Adrenal gland (tissue), 12 donors: ENCODE results near the gene RNF7. TPM values are rescaled to one million over a fixed set of nuclear protein-coding genes. Genes with fewer than 3 reads are reported as not detected.

Experiments used
- DNase-seq, 7 donors: peaks; one replicate each; pipeline ENCODE4 v3.0.0-alpha.2; 2019 to 2020
- H3K27ac ChIP-seq, 5 donors: fragments of 200-600 bp; sonication (generic) in 4 of 5; 1 replicate in 3 of 5; 2 replicates in 2 of 5; pipeline versions ENCODE4 v1.5.1 to v1.8.0; 2016 to 2020; ENCODE audit warnings: mild to moderate bottlenecking in 1 of 5
- H3K27me3 ChIP-seq: fragments of 200-600 bp; 2 replicates; pipeline ENCODE4 v1.8.0; 2021
- H3K36me3 ChIP-seq, 2 donors: fragments of 200-600 bp; replicated peaks in 1 of 2; 1 replicate in 1 of 2; 2 replicates in 1 of 2; pipeline versions ENCODE4 v1.5.1 to v1.8.0; 2018 to 2022
- H3K4me1 ChIP-seq, 2 donors: fragments of 200-600 bp; replicated peaks in 1 of 2; 1 replicate in 1 of 2; 2 replicates in 1 of 2; pipeline versions ENCODE4 v1.5.1 to v1.8.0; 2018 to 2021
- H3K4me3 ChIP-seq, 4 donors: fragments of 200-600 bp; sonication (generic) in 3 of 4; one replicate each; pipeline ENCODE4 v1.5.1; 2016 to 2018
- H3K9me3 ChIP-seq, 3 donors: fragments of 200-600 bp; sonication (generic) in 1 of 3; replicated peaks in 1 of 3; 1 replicate in 2 of 3; 2 replicates in 1 of 3; pipeline versions ENCODE4 v1.5.1 to v1.8.0; 2016 to 2021
- POLR2A ChIP-seq, 2 donors: fragments of 450-650 bp; IDR thresholded peaks; one replicate each; pipeline ENCODE4 v1.6.1; 2017; ENCODE audit warnings: antibody characterized with exemption in 2 of 2, mild to moderate bottlenecking in 2 of 2, moderate library complexity in 1 of 2
- WGBS, 4 donors: extraction: QIAGEN DNeasy Blood & Tissue Kit in 2 of 4; methylation state at CpG; one replicate each; pipeline versions ENCODE4 v1.1.5 to v1.1.7; 2013 to 2017; 5-methylcytosine and 5-hydroxymethylcytosine counted together
- intact Hi-C, 2 donors: fragments of 100-400 bp; cut with DNase I; formaldehyde crosslinking; loops; one replicate each; pipeline versions ENCODE4 v1.14.1 to v1.15.0; 2022 to 2023
- polyA plus RNA-seq, 3 donors: library from polyadenylated mRNA; stranded (reverse); fragments of 200-250 nt in 2 of 3; fragments of 350-450 nt in 1 of 3; fragmentation: Illumina TruSeq in 1 of 3; extraction: RNeasy Lipid Tissue Mini Kit (QIAGEN cat#74804) in 1 of 3; gene quantifications; one replicate each; pipeline ENCODE4 v1.2.3, GENCODE V29; 2013 to 2014
- total RNA-seq, 9 donors: library from RNA; depleted of rRNA in 4 of 9; stranded (reverse); fragments of >200 nt in 4 of 9; fragments of 120-200 nt in 1 of 9; fragmentation: NEBNext Ultra II Directional in 1 of 9; extraction: Animal tissue kit (Norgen Biotek cat#: 25700) in 1 of 9; gene quantifications; one replicate each; pipeline versions ENCODE4 v1.1.0 to v1.2.4, GENCODE V29; 2013 to 2023
- TF ChIP-seq, protein P1 (sequence below), 6 experiments: fragments of 450-650 bp in 4 of 6; fragments of 200-600 bp in 2 of 6; sonication (generic) in 1 of 6; IDR thresholded peaks; 1 replicate in 5 of 6; 2 replicates in 1 of 6; pipeline versions ENCODE4 v1.5.1 to v1.8.0; 2016 to 2021; ENCODE audit warnings: antibody characterized with exemption in 6 of 6, mild to moderate bottlenecking in 2 of 6, moderate library complexity in 1 of 6
- donor health status: healthy with polysubstance abuse.
- donor health status: Bipolar disorder and iron deficiency.
- donor health status: DM: yes; HTN: yes; CAD: no.
- donor health status: DM: no; HTN: no; CAD: no.
- donor health status: DM: no; HTN: no; CAD: no.
- donor health status: DM: yes; HTN: yes; CAD: no.

RNF7 gene
- total and polyA plus RNA-seq, 12 donors: 87.4 to 315 (median 129) TPM

DNA sequence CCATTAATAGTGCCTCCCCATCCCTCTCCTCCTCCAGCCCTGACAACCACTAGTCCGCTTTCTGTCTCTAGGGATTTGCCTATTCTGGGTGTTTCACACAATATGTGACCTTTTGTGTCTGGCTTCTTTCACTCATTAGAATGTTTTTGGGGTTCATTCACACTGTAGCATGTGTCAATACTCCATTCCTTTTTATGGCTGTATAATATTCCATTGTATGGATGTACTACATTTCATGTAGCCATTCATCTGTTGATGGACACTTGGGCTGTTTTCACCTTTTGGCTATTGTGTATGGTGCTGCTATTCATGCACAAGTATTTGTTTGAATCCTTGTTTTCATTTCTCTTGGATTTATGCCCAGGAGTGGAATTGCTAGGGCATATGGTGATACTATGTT is 41.6 kb downstream of the RNF7 start:
- WGBS, 4 donors: 94 to 100% (median 96%) methylated on average over 1 of the region's 1 CpG
- no peak for DNase-seq
- H3K27me3 ChIP-seq: no peaks in the 10 kb centered on the region
- TF ChIP-seq POLR2A (IDR thresholded peaks at IDR 0.05): no peak
- TF ChIP-seq, protein P1, sequence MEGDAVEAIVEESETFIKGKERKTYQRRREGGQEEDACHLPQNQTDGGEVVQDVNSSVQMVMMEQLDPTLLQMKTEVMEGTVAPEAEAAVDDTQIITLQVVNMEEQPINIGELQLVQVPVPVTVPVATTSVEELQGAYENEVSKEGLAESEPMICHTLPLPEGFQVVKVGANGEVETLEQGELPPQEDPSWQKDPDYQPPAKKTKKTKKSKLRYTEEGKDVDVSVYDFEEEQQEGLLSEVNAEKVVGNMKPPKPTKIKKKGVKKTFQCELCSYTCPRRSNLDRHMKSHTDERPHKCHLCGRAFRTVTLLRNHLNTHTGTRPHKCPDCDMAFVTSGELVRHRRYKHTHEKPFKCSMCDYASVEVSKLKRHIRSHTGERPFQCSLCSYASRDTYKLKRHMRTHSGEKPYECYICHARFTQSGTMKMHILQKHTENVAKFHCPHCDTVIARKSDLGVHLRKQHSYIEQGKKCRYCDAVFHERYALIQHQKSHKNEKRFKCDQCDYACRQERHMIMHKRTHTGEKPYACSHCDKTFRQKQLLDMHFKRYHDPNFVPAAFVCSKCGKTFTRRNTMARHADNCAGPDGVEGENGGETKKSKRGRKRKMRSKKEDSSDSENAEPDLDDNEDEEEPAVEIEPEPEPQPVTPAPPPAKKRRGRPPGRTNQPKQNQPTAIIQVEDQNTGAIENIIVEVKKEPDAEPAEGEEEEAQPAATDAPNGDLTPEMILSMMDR (IDR thresholded peaks at IDR 0.05): no peak
- intact Hi-C loops: no loop called here
- H3K4me1 ChIP-seq: no peaks in the 10 kb centered on the region
- no peaks in the 10 kb centered on the region for H3K9me3 ChIP-seq
- no peaks in the 10 kb centered on the region for H3K36me3 ChIP-seq
- H3K4me3 ChIP-seq: no peak overlapping the region
- H3K27ac ChIP-seq: no peak overlapping the region

GRCh38 chr3:141782386-141782932 is 44.4 kb downstream of the RNF7 start:
- Histone ChIP-seq H3K27me3 (no peaks in the 10 kb centered on the region), H3K4me1 (no peaks in the 10 kb centered on the region), H3K27ac (no peak overlapping the region), H3K9me3 (no peaks in the 10 kb centered on the region), H3K4me3 (no peak overlapping the region), H3K36me3 (no peaks in the 10 kb centered on the region)
- TF ChIP-seq POLR2A (IDR thresholded peaks at IDR 0.05): no peak
- TF ChIP-seq, protein P1 (IDR thresholded peaks at IDR 0.05): peak in 1 of 6 experiments; percentile 27
- 52 to 66% (median 58%) methylated on average over 4 of the region's 4 CpGs for WGBS, 4 donors
- intact Hi-C loops: no loop called here
- peak in 1 of 7 donors; percentile 25 for DNase-seq

- Histone ChIP-seq H3K27me3 (no peaks in the 10 kb centered on the region), H3K9me3 (no peaks in the 10 kb centered on the region), H3K27ac (no peak overlapping the region), H3K4me3 (no peak overlapping the region), H3K36me3 (no peaks in the 10 kb centered on the region), H3K4me1 (no peaks in the 10 kb centered on the region)
- intact Hi-C loops: no loop called here
- 84 to 91% (median 88%) methylated on average over 6 of the region's 6 CpGs for WGBS, 4 donors
- no peak for DNase-seq
- no peak for TF ChIP-seq POLR2A (IDR thresholded peaks at IDR 0.05)
- TF ChIP-seq, protein P1 (IDR thresholded peaks at IDR 0.05): no peak
Observed at GRCh38 chr3:141783632-141784031, 45.5 kb downstream of the RNF7 start.

DNA sequence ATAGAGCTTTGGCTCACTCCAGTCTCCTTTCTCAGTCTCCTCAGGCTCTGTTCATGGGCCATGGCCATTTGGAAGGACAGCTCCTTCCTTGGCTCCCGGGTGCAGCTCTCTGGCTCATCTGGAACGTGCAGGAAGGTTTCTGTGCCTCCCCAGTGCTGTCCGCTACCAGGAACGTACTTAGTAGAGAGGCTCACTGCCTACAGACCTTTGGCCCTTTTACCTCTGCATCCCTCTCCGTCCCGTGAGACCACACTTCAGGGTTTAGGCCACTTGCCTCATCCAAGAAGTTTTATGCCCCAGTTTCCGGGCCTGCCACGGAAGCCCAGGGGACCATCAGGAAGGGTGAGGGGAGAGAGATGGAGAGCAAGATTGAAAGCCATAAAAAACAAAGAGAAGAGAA is 46.0 kb downstream of the RNF7 start:
- no peaks in the 10 kb centered on the region for H3K36me3 ChIP-seq
- no peak for DNase-seq
- no peaks in the 10 kb centered on the region for H3K27me3 ChIP-seq
- intact Hi-C loops: no loop called here
- TF ChIP-seq, protein P1 (IDR thresholded peaks at IDR 0.05): no peak
- no peak for TF ChIP-seq POLR2A (IDR thresholded peaks at IDR 0.05)
- 79 to 86% (median 82%) methylated on average over 8 of the region's 8 CpGs for WGBS, 4 donors
- H3K27ac ChIP-seq: no peak overlapping the region
- no peaks in the 10 kb centered on the region for H3K4me1 ChIP-seq
- H3K4me3 ChIP-seq: no peak overlapping the region
- H3K9me3 ChIP-seq: no peaks in the 10 kb centered on the region
